IPS-15b (cell line): ENCODE results near the gene ACTR1A.

ENCODE experiments used
- H3K27me3 ChIP-seq: one replicate; pipeline ENCODE4 v1.6.1; 2013; ENCODE audit warnings: low read length; ENCODE audit not compliant: control insufficient read depth, insufficient read depth
- H3K36me3 ChIP-seq: one replicate; pipeline ENCODE4 v1.6.1; 2013; ENCODE audit warnings: low read length; ENCODE audit not compliant: control insufficient read depth, insufficient read depth
- H3K4me1 ChIP-seq: one replicate; pipeline ENCODE4 v1.6.1; 2013; ENCODE audit warnings: mild to moderate bottlenecking, low read length; ENCODE audit not compliant: control insufficient read depth, insufficient read depth
- H3K4me3 ChIP-seq: one replicate; pipeline ENCODE4 v1.5.1; 2013; ENCODE audit warnings: low read depth, low read length
- H3K9ac ChIP-seq: one replicate; pipeline ENCODE4 v1.6.1; 2013; ENCODE audit warnings: low read depth, mild to moderate bottlenecking, low read length
- H3K9me3 ChIP-seq: one replicate; pipeline ENCODE4 v1.6.1; 2013; ENCODE audit warnings: mild to moderate bottlenecking, low read length; ENCODE audit not compliant: control insufficient read depth, insufficient read depth

The ACTR1A gene

GRCh38 chr10:102511583-102512274 is 9.2 kb upstream of the ACTR1A start:
- Histone ChIP-seq H3K27me3 (no peaks in the 10 kb centered on the region), H3K4me3 (no peak overlapping the region), H3K4me1 (no peaks in the 10 kb centered on the region), H3K36me3 (peaks cover 4% of the 10 kb centered on the region), H3K9ac (no peak overlapping the region), H3K9me3 (no peaks in the 10 kb centered on the region)

DNA sequence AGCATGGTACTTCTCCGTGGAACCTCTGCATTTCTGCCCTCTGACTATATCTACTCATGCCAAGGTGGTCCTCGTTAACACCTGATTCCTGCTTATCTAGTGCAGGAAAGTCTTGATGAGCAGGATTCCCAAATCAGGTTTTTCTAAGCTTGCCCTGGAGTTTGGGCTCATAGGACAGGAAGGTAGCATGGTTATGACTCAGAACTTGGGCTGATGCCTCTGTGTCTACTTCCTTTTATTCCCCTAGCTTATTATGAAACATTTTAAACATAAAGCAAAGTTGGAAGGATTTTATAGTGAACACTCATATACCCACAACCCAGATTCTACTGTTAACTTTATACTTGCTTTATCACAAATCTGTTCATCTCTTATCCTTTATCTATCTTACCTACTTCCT is 6.9 kb upstream of the ACTR1A start:
- Histone ChIP-seq H3K36me3 (peaks cover 4% of the 10 kb centered on the region), H3K4me3 (no peak overlapping the region)

GRCh38 chr10:102508506-102508905 is 6.0 kb upstream of the ACTR1A start:
- peaks cover 16% of the 10 kb centered on the region for H3K27me3 ChIP-seq
- no peak overlapping the region for H3K4me3 ChIP-seq
- H3K9me3 ChIP-seq, result no peaks in the 10 kb centered on the region
- H3K4me1 ChIP-seq, result peaks cover 5% of the 10 kb centered on the region
- H3K36me3 ChIP-seq, result peaks cover 4% of the 10 kb centered on the region
- H3K9ac ChIP-seq, result no peak overlapping the region

More for the DNA sequence above, 6.9 kb upstream of the ACTR1A start:
- peaks cover 16% of the 10 kb centered on the region for H3K27me3 ChIP-seq
- H3K4me1 ChIP-seq, result peaks cover 5% of the 10 kb centered on the region
- no peak overlapping the region for H3K9ac ChIP-seq
- H3K9me3 ChIP-seq, result no peaks in the 10 kb centered on the region

DNA sequence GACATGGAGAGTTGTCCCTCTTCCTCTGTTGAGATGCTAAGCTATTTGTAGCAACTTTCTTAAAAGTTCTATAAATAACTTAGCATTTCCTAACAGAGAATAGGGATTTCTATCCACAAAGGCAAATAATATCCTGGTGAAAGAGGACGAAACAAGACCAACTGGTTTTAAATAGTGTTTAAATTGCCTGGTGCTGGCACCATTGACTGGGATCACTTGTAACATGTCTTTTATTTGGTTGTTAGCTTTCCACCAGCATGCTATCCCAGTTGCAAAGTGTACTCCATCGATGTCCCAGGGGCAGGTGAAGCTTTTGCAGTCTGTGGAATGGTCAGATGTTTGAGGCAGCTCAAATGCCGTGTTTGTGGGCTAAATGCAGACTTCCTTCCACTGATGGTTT is 5.0 kb upstream of the ACTR1A start:
- H3K4me1 ChIP-seq, result peaks cover 7% of the 10 kb centered on the region
- peaks cover 4% of the 10 kb centered on the region for H3K36me3 ChIP-seq
- peaks cover 16% of the 10 kb centered on the region for H3K27me3 ChIP-seq
- no peaks in the 10 kb centered on the region for H3K9me3 ChIP-seq
- H3K9ac ChIP-seq, result no peak overlapping the region
- H3K4me3 ChIP-seq, result no peak overlapping the region

GRCh38 chr10:102505462-102506115 is 3.1 kb upstream of the ACTR1A start:
- Histone ChIP-seq H3K4me1 (peaks cover 10% of the 10 kb centered on the region), H3K9ac (no peak overlapping the region), H3K4me3 (peak overlapping the region; percentile 72), H3K9me3 (no peaks in the 10 kb centered on the region), H3K36me3 (peaks cover 4% of the 10 kb centered on the region), H3K27me3 (peaks cover 16% of the 10 kb centered on the region)

DNA sequence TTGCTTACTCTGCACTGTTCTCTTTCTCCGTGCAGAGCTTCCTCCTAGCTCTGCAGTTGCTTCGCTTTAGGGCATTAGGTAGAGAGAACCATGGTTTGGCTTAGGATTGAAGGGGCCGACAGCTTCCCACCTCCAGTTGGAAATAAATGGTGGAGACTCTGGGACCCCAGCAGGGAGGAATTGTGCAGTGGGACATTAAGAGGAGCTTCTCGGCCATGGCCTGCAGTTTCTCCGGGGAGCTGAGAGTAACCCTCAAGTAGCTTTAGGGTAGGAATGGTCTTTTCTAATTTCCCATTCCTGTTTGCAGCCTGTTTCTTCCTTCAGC is 2.4 kb upstream of the ACTR1A start:
- peak overlapping the region; percentile 72 for H3K4me3 ChIP-seq
- no peaks in the 10 kb centered on the region for H3K9me3 ChIP-seq
- H3K27me3 ChIP-seq, result peaks cover 16% of the 10 kb centered on the region
- H3K36me3 ChIP-seq, result peaks cover 4% of the 10 kb centered on the region
- H3K9ac ChIP-seq, result peak overlapping the region; percentile 30
- peaks cover 10% of the 10 kb centered on the region for H3K4me1 ChIP-seq

GRCh38 chr10:102504179-102504975 is 1.9 kb upstream of the ACTR1A start:
- H3K27me3 ChIP-seq, result peaks cover 16% of the 10 kb centered on the region
- no peaks in the 10 kb centered on the region for H3K9me3 ChIP-seq
- H3K4me3 ChIP-seq, result peak overlapping the region; percentile 72
- H3K9ac ChIP-seq, result peak overlapping the region; percentile 30
- peaks cover 10% of the 10 kb centered on the region for H3K4me1 ChIP-seq
- peaks cover 3% of the 10 kb centered on the region for H3K36me3 ChIP-seq

DNA sequence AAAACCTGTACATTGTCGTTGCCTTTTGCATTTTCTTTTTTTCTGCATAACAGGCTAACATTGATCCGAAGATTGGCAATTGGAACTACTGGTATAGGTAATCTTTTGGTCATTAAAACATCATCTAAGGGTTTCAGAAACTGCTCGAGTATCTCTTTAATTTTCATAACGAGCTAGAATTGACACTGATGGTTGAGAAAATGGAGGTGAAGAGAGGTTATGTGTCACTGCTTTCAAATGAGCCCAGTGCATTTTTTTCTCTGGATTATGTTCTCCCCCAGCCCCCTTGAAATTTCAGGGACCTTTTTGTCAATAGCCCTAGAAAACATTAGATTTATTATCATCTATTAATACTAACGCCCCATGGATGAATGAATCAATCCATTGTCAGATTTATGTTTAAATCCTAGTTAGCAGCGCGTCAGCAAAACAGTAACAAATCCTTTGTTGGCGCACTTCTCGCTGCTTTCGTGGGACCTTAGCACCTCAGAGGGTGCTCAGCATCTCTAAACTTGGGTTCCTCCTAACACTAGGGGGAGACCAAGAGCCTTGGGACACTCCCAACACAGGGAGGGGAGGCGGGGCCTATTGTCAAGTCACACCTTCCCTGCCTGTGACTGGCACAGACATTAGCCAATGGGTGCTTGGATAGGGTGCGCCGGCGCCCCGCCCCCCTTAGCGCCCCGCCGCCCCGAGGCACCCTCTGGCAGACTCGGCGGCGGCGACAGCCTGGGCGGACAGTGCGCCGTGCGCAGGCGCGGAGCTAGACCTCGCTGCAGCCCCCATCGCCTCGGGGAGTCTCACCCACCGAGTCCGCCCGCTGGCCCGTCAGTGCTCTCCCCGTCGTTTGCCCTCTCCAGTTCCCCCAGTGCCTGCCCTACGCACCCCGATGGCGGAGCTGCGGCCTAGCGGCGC is 1.0 kb upstream of the ACTR1A start, which contains the start of gene SUFU:
TSS of gene SUFU (plus strand) at position 709 of the 915 bp plus-strand sequence. CDS start at position 890, 181 bp downstream.
- no peaks in the 10 kb centered on the region for H3K9me3 ChIP-seq
- peaks cover 10% of the 10 kb centered on the region for H3K4me1 ChIP-seq
- peak within 1 kb of the TSS; percentile 30 for H3K9ac ChIP-seq
- H3K36me3 ChIP-seq, result no peaks in the 10 kb centered on the region
- peak within 1 kb of the TSS; percentile 72 for H3K4me3 ChIP-seq
- H3K27me3 ChIP-seq, result peaks cover 16% of the 10 kb centered on the region

- no peaks in the 10 kb centered on the region for H3K36me3 ChIP-seq
- H3K4me1 ChIP-seq, result peaks cover 10% of the 10 kb centered on the region
- peaks cover 16% of the 10 kb centered on the region for H3K27me3 ChIP-seq
- H3K9me3 ChIP-seq, result no peaks in the 10 kb centered on the region
- peak overlapping the region; percentile 84 for H3K9ac ChIP-seq
- H3K4me3 ChIP-seq, result peak overlapping the region; percentile 100
These were observed 529 bp downstream of the ACTR1A start for GRCh38 chr10:102502029-102502336.

GRCh38 chr10:102501201-102502028 is 1.1 kb downstream of the ACTR1A start:
- peak overlapping the region; percentile 100 for H3K4me3 ChIP-seq
- H3K9me3 ChIP-seq, result no peaks in the 10 kb centered on the region
- H3K9ac ChIP-seq, result peak overlapping the region; percentile 66
- H3K36me3 ChIP-seq, result no peaks in the 10 kb centered on the region
- peaks cover 10% of the 10 kb centered on the region for H3K4me1 ChIP-seq
- peaks cover 16% of the 10 kb centered on the region for H3K27me3 ChIP-seq
